ENCODE results near the gene NAT10. TPM values are rescaled to one million over a fixed set of nuclear protein-coding genes. Genes with fewer than 3 reads are reported as not detected.
A peak's percentile ranks its signal among the peaks of the same experiment; 100 is the strongest.
"Not testable (repeated sequence)": the region's sequence is repeated elsewhere in the genome, so short reads cannot be mapped to it uniquely, and the experiment has no call there.

NAT10 gene
- total RNA-seq, 2 donors from 2014 or later = 59.7 to 61.0 TPM

- TF ChIP-seq CTCF (conservative IDR thresholded peaks at IDR 0.05) = no peak
- H3K4me3 ChIP-seq (ENCODE audit: low read length) = no peak overlapping the region
- Mint-ChIP-seq H3K4me1 (peaks cover 23% of the 10 kb centered on the region), H3K27ac (peak overlapping the region; percentile 48), H3K9me3 (no peaks in the 10 kb centered on the region), H3K4me3 (no peak overlapping the region), H3K27me3 (ENCODE audit: insufficient read depth) (no peaks in the 10 kb centered on the region), H3K36me3 (ENCODE audit: low read depth) (peaks cover 47% of the 10 kb centered on the region)
- no peak overlapping the region for H3K9ac ChIP-seq (ENCODE audit: extremely low read depth, low read length, poor library complexity, severe bottlenecking)
- H3K27me3 ChIP-seq (ENCODE audit: control insufficient read depth, insufficient read depth, low read length, poor library complexity, severe bottlenecking) = no peaks in the 10 kb centered on the region
- H3K4me1 ChIP-seq (ENCODE audit: control insufficient read depth, insufficient read depth, low read length) = no peaks in the 10 kb centered on the region
- WGBS, 2 experiments (ENCODE audit: insufficient coverage in 1 of 2, insufficient read length in 1 of 2) = 98 to 99% methylated on average over 7 of the region's 7 CpGs
- H3K27ac ChIP-seq (ENCODE audit: low read depth, low read length) = no peak overlapping the region
- no peak for DNase-seq
- no peaks in the 10 kb centered on the region for H3K9me3 ChIP-seq (ENCODE audit: control insufficient read depth, low read length)
- peaks cover 67% of the 10 kb centered on the region for H3K36me3 ChIP-seq (ENCODE audit: control insufficient read depth, insufficient read depth, low read length)
Observed at GRCh38 chr11:34067383-34068065, 37.9 kb upstream of the NAT10 start.

GRCh38 chr11:34068111-34068510 lies 37.3 kb upstream of the NAT10 start:
- Histone ChIP-seq H3K4me3 (ENCODE audit: low read length) (no peak overlapping the region), H3K9me3 (ENCODE audit: control insufficient read depth, low read length) (no peaks in the 10 kb centered on the region), H3K36me3 (ENCODE audit: control insufficient read depth, insufficient read depth, low read length) (peaks cover 67% of the 10 kb centered on the region), H3K27me3 (ENCODE audit: control insufficient read depth, insufficient read depth, low read length, poor library complexity, severe bottlenecking) (no peaks in the 10 kb centered on the region), H3K27ac (ENCODE audit: low read depth, low read length) (no peak overlapping the region), H3K4me1 (ENCODE audit: control insufficient read depth, insufficient read depth, low read length) (no peaks in the 10 kb centered on the region), H3K9ac (ENCODE audit: extremely low read depth, low read length, poor library complexity, severe bottlenecking) (no peak overlapping the region)
- Mint-ChIP-seq H3K4me3 (no peak overlapping the region), H3K36me3 (ENCODE audit: low read depth) (peaks cover 47% of the 10 kb centered on the region), H3K9me3 (no peaks in the 10 kb centered on the region), H3K27me3 (ENCODE audit: insufficient read depth) (no peaks in the 10 kb centered on the region), H3K4me1 (peaks cover 21% of the 10 kb centered on the region), H3K27ac (no peak overlapping the region)
- no peak for DNase-seq
- 95 to 100% methylated on average over 2 of the region's 2 CpGs for WGBS, 2 experiments (ENCODE audit: insufficient coverage in 1 of 2, insufficient read length in 1 of 2)
- no peak for TF ChIP-seq CTCF (conservative IDR thresholded peaks at IDR 0.05)

- not testable (repeated sequence) for H3K9ac ChIP-seq (ENCODE audit: extremely low read depth, low read length, poor library complexity, severe bottlenecking); H3K27ac ChIP-seq (ENCODE audit: low read depth, low read length); DNase-seq; H3K4me1 ChIP-seq (ENCODE audit: control insufficient read depth, insufficient read depth, low read length); H3K9me3 ChIP-seq (ENCODE audit: control insufficient read depth, low read length); H3K27me3 Mint-ChIP-seq (ENCODE audit: insufficient read depth); H3K9me3 Mint-ChIP-seq; H3K4me3 Mint-ChIP-seq; H3K4me3 ChIP-seq (ENCODE audit: low read length); H3K27me3 ChIP-seq (ENCODE audit: control insufficient read depth, insufficient read depth, low read length, poor library complexity, severe bottlenecking); H3K27ac Mint-ChIP-seq
- H3K4me1 Mint-ChIP-seq = peaks cover 13% of the 10 kb centered on the region
- 94 to 95% methylated on average over 3 to 6 of the region's 8 CpGs for WGBS, 2 experiments (ENCODE audit: insufficient coverage in 1 of 2, insufficient read length in 1 of 2)
- peaks cover 79% of the 10 kb centered on the region for H3K36me3 ChIP-seq (ENCODE audit: control insufficient read depth, insufficient read depth, low read length)
- H3K36me3 Mint-ChIP-seq (ENCODE audit: low read depth) = peaks cover 52% of the 10 kb centered on the region
Observed at GRCh38 chr11:34071306-34071705, 34.1 kb upstream of the NAT10 start.

Measured in endodermal cell (in vitro differentiated cells).